Globus pallidus (tissue), 1 donor: Measurements from ENCODE around the gene UPF3B.
A peak's percentile ranks its signal among the peaks of the same experiment; 100 is the strongest.
"Not testable (repeated sequence)": the region's sequence is repeated elsewhere in the genome, so short reads cannot be mapped to it uniquely, and the experiment has no call there.

ENCODE experiments used
- DNase-seq: peaks from one replicate; pipeline ENCODE4 v3.0.0-alpha.2; 2015; ENCODE audit warnings: low spot score

Gene UPF3B

GRCh38 chrX:119826399-119826959, 26.3 kb downstream of the UPF3B start:
- no peak for DNase-seq

GRCh38 chrX:119824221-119824620, 28.5 kb downstream of the UPF3B start:
- not testable (repeated sequence) for DNase-seq

GRCh38 chrX:119821703-119822102, 31.1 kb downstream of the UPF3B start:
- DNase-seq = not testable (repeated sequence)

- no peak for DNase-seq
Measured at GRCh38 chrX:119817130-119817690, 35.6 kb downstream of the UPF3B start.

GRCh38 chrX:119816300-119816699, 36.5 kb downstream of the UPF3B start:
- no peak for DNase-seq

- no peak for DNase-seq
Measured at GRCh38 chrX:119809185-119809666, 43.5 kb downstream of the UPF3B start.

GRCh38 chrX:119808461-119808860, 44.3 kb downstream of the UPF3B start:
- not testable (repeated sequence) for DNase-seq

GRCh38 chrX:119802546-119802945, 50.2 kb downstream of the UPF3B start:
- no peak for DNase-seq

GRCh38 chrX:119801253-119802221, 51.2 kb downstream of the UPF3B start:
- no peak for DNase-seq

- peak; percentile 88 for DNase-seq
Measured at GRCh38 chrX:119791437-119792231, 61.1 kb downstream of the UPF3B start, which contains the start of gene RPL39. TSS of gene RPL39 (minus strand) at chrX:119791630. CDS start at chrX:119791576, 54 bp downstream.

- peak; percentile 42 for DNase-seq
Measured at GRCh38 chrX:119790977-119791436, 61.8 kb downstream of the UPF3B start.

- no peak for DNase-seq
Measured at GRCh38 chrX:119784747-119785446, 67.9 kb downstream of the UPF3B start.
